K562 (cell line): Measurements from ENCODE around the gene BCL2A1. TPM values are rescaled to one million over a fixed set of nuclear protein-coding genes. Genes with fewer than 3 reads are reported as not detected.
"Not testable (repeated sequence)": the region's sequence is repeated elsewhere in the genome, so short reads cannot be mapped to it uniquely, and the experiment has no call there.

Experiments
- ATAC-seq: fragments of 200-7000 bp; cut with Tn5 transposase; 3 replicates; pipeline ENCODE4 v1.9.1; 2020; ENCODE audit warnings: moderate library complexity
- BruUV-seq: library from RNA; stranded (reverse); fragments of 400-500 nt; replicated peaks from 2 replicates; lab custom pipeline; 2021; lab: Mats Ljungman, UMichigan
- CTCF ChIA-PET: fragments of 300-600 bp; formaldehyde crosslinking; extraction: SDS; loops from one replicate; lab custom pipeline; 2021; ENCODE audit warnings: low intra/inter-chr PET ratio; lab: Yijun Ruan, JAX
- POLR2A ChIA-PET: fragments of 300-600, 350-650 bp; sonication (Branson Sonifier 250); formaldehyde crosslinking; extraction: SDS; loops from one replicate; lab custom pipeline; 2021; ENCODE audit warnings: antibody characterized with exemption, inconsistent platforms; lab: Yijun Ruan, JAX
- DNase-seq, 4 experiments: peaks; one replicate each; pipeline versions ENCODE4 v3.0.0 to v3.0.0-alpha.2; 2011 to 2018; ENCODE audit warnings: low spot score in 3 of 4, mixed read lengths in 3 of 4; ENCODE audit errors: extremely low read depth in 1 of 4
- FAIRE-seq: peaks from 2 replicates; lab custom pipeline; 2011; peaks lifted over from hg19 to GRCh38; lab: Jason Lieb, UNC
- H2AFZ ChIP-seq: 2 replicates; pipeline ENCODE4 v1.6.0; 2011; ENCODE audit warnings: low read depth, low read length, control low read depth, inconsistent platforms
- H3K27ac ChIP-seq: fragments of 200-600 bp; 3 replicates; pipeline ENCODE4 v1.8.0; 2011; ENCODE audit warnings: low read depth, mild to moderate bottlenecking, control low read depth, inconsistent platforms, low read length, moderate library complexity, mixed read lengths; ENCODE audit errors: extremely low read depth
- H3K27me3 ChIP-seq, 2 experiments: fragments of 300-600 bp in 1 of 2; 2 replicates in 1 of 2; 3 replicates in 1 of 2; pipeline versions ENCODE4 v1.6.0 to v1.8.0; 2011; ENCODE audit warnings: inconsistent platforms in 2 of 2, low read length in 2 of 2, mild to moderate bottlenecking in 1 of 2, mixed read lengths in 1 of 2, moderate library complexity in 1 of 2; ENCODE audit not compliant: control insufficient read depth in 2 of 2, insufficient read depth in 2 of 2
- H3K36me3 ChIP-seq: fragments of 300-600 bp; 3 replicates; pipeline ENCODE4 v1.8.0; 2011; ENCODE audit warnings: mild to moderate bottlenecking, low read length, inconsistent platforms; ENCODE audit not compliant: control insufficient read depth, insufficient read depth
- H3K4me1 ChIP-seq, 2 experiments: fragments of 200-600 bp in 1 of 2; replicated peaks in 1 of 2; 2 replicates in 1 of 2; 3 replicates in 1 of 2; pipeline versions ENCODE4 v1.5.1 to v1.8.0; 2011; ENCODE audit warnings: inconsistent platforms in 2 of 2, low read length in 2 of 2, mild to moderate bottlenecking in 1 of 2, mixed read lengths in 1 of 2, moderate library complexity in 1 of 2; ENCODE audit not compliant: control insufficient read depth in 2 of 2, insufficient read depth in 2 of 2
- H3K4me2 ChIP-seq: 2 replicates; pipeline ENCODE4 v1.6.1; 2011; ENCODE audit warnings: low read length, control low read depth, inconsistent platforms, mixed read lengths; ENCODE audit not compliant: insufficient read depth
- H3K4me3 ChIP-seq: fragments of 200-600 bp; sonication (generic), shearing (Covaris generic); 2 replicates; pipeline ENCODE4 v1.5.1; 2016; ENCODE audit warnings: control low read depth, inconsistent platforms
- H3K79me2 ChIP-seq: fragments of 200-600 bp; 3 replicates; pipeline ENCODE4 v1.8.0; 2011; ENCODE audit warnings: low read length, inconsistent platforms; ENCODE audit not compliant: control insufficient read depth, insufficient read depth
- H3K9ac ChIP-seq, 2 experiments: 2 replicates each; pipeline versions ENCODE4 v1.6.0 to v1.6.1; 2011; ENCODE audit warnings: low read depth in 2 of 2, low read length in 2 of 2, control low read depth in 1 of 2, inconsistent platforms in 1 of 2, mild to moderate bottlenecking in 1 of 2, mixed read lengths in 1 of 2; ENCODE audit not compliant: insufficient read depth in 1 of 2
- H3K9me1 ChIP-seq: one replicate; pipeline ENCODE4 v1.6.0; 2011; ENCODE audit warnings: inconsistent platforms, mild to moderate bottlenecking, low read length, moderate library complexity; ENCODE audit not compliant: control insufficient read depth, insufficient read depth
- H3K9me3 ChIP-seq: replicated peaks from 2 replicates; pipeline ENCODE4 v1.5.1; 2011; ENCODE audit warnings: low read depth, low read length, inconsistent platforms; ENCODE audit not compliant: control insufficient read depth, insufficient read depth
- H4K20me1 ChIP-seq: replicated peaks from 2 replicates; pipeline ENCODE4 v1.6.1; 2011; ENCODE audit warnings: low read length, inconsistent platforms, mixed read lengths; ENCODE audit not compliant: control insufficient read depth, insufficient read depth
- NFYB ChIP-seq: IDR thresholded peaks from 2 replicates; pipeline ENCODE4 v1.6.1; 2011; ENCODE audit warnings: mild to moderate bottlenecking, moderate library complexity; ENCODE audit not compliant: insufficient read length; ENCODE audit errors: extremely low read depth
- WGBS: fragments of 100-300 bp; shearing (Covaris generic); methylation state at CpG from one replicate; pipeline ENCODE4 v1.1.6; 2016; ENCODE audit warnings: low coverage, mixed read lengths; ENCODE audit not compliant: insufficient coverage; ENCODE audit errors: missing lambda C conversion rate; 5-methylcytosine and 5-hydroxymethylcytosine counted together
- in situ Hi-C: fragments of 300-500 bp; cut with MboI; formaldehyde crosslinking; loops from 4 replicates; pipeline ENCODE4 v1.15.0; 2018; ENCODE audit warnings: inconsistent platforms, mixed read lengths
- intact Hi-C: fragments of 100-400 bp; cut with micrococcal nuclease; formaldehyde crosslinking; loops from 2 replicates; pipeline ENCODE4 v1.14.2; 2022
- polyA plus RNA-seq, 8 experiments: library from polyadenylated mRNA; depleted of rRNA in 4 of 8; stranded (reverse) in 5 of 8; unstranded in 3 of 8; fragments of >200 nt; fragmentation: Nextera tagmentation in 2 of 8; fragmentation: Illumina TruSeq in 1 of 8; extraction: Ambion mirVana in 2 of 8; extraction: Trizol in 1 of 8; gene quantifications; 2 replicates each; pipeline versions ENCODE4 v1.2.1 to v1.2.3, GENCODE V29; 2011 to 2014; ENCODE audit warnings: inconsistent platforms in 1 of 8, missing spikeins in 1 of 8
- total RNA-seq, 7 experiments: library from RNA; depleted of rRNA in 6 of 7; stranded (reverse); fragments of >200 nt in 6 of 7; fragmentation: Illumina TruSeq in 2 of 7; extraction: Trizol in 2 of 7; gene quantifications; 2 replicates each; pipeline versions ENCODE4 v1.2.1 to v1.2.3, GENCODE V29; 2011 to 2021; ENCODE audit warnings: low replicate concordance in 1 of 7

The BCL2A1 gene
- total and polyA plus RNA-seq, 9 of the 15 experiments (the other 6 are each of a cell fraction or from before 2014, with no cell fraction given): 0.11 to 1.2 (median 0.25) TPM; not detected in 4

GRCh38 chr15:80017139-80017538 lies 46.1 kb upstream of the BCL2A1 start:
- H3K4me3 ChIP-seq, H3K9me3 ChIP-seq, H2AFZ ChIP-seq, H3K79me2 ChIP-seq: not testable (repeated sequence)
- peak; percentile 39 for TF ChIP-seq NFYB
- TF ChIP-seq, all 486 proteins: peak for 1; not testable (repeated sequence) for 485
- FAIRE-seq, intact Hi-C loops, H3K4me1 ChIP-seq, BruUV-seq, CTCF ChIA-PET, H3K27ac ChIP-seq, H3K27me3 ChIP-seq, H3K4me2 ChIP-seq, H4K20me1 ChIP-seq, ATAC-seq, DNase-seq, POLR2A ChIA-PET, H3K36me3 ChIP-seq, H3K9ac ChIP-seq, in situ Hi-C loops, H3K9me1 ChIP-seq: not testable (repeated sequence)
- 67% methylated on average over 8 of the region's 8 CpGs for WGBS

- ATAC-seq, intact Hi-C loops: not testable (repeated sequence)
These were observed 45.5 kb upstream of the BCL2A1 start for GRCh38 chr15:80016506-80016905.

More at GRCh38 chr15:80016506-80016905, 45.5 kb upstream of the BCL2A1 start:
- H3K9me1 ChIP-seq, FAIRE-seq, CTCF ChIA-PET, H3K9me3 ChIP-seq, H3K4me3 ChIP-seq, POLR2A ChIA-PET, H3K36me3 ChIP-seq, in situ Hi-C loops, H3K27ac ChIP-seq, H3K79me2 ChIP-seq, H3K4me2 ChIP-seq, H4K20me1 ChIP-seq, DNase-seq, H2AFZ ChIP-seq, H3K9ac ChIP-seq, H3K27me3 ChIP-seq, H3K4me1 ChIP-seq, BruUV-seq: not testable (repeated sequence)
- 86% methylated on average over 19 of the region's 27 CpGs for WGBS
